Nephron (organoid): Measurements from ENCODE around the gene SORCS2.

Experiments
- H3K27ac Mint-ChIP-seq, 3 experiments: 2 replicates each; pipeline ENCODE4 v1.8.0; 2020; ENCODE audit warnings: mixed read lengths in 3 of 3, mild to moderate bottlenecking in 2 of 3, moderate library complexity in 1 of 3
- H3K27me3 Mint-ChIP-seq: 2 replicates; pipeline ENCODE4 v1.8.0; 2021; ENCODE audit warnings: low read depth, mild to moderate bottlenecking, moderate library complexity, mixed read lengths
- H3K36me3 Mint-ChIP-seq: 2 replicates; pipeline ENCODE4 v1.8.0; 2020; ENCODE audit warnings: low read depth, mixed read lengths
- H3K4me1 Mint-ChIP-seq: 2 replicates; pipeline ENCODE4 v1.8.0; 2020; ENCODE audit warnings: mixed read lengths
- H3K4me3 Mint-ChIP-seq, 3 experiments: 2 replicates each; pipeline ENCODE4 v1.8.0; 2020; ENCODE audit warnings: mild to moderate bottlenecking in 3 of 3, mixed read lengths in 3 of 3, moderate library complexity in 2 of 3
- H3K9me3 Mint-ChIP-seq: 2 replicates; pipeline ENCODE4 v1.8.0; 2020; ENCODE audit warnings: mixed read lengths
- TF ChIP-seq, protein P1 (sequence below), 3 experiments: fragments of 200-600 bp; sonication (generic); IDR thresholded peaks; one replicate each; pipeline ENCODE4 v1.5.0; 2021; ENCODE audit warnings: antibody characterized with exemption in 3 of 3; ENCODE audit not compliant: unreplicated experiment in 3 of 3

The SORCS2 gene

DNA sequence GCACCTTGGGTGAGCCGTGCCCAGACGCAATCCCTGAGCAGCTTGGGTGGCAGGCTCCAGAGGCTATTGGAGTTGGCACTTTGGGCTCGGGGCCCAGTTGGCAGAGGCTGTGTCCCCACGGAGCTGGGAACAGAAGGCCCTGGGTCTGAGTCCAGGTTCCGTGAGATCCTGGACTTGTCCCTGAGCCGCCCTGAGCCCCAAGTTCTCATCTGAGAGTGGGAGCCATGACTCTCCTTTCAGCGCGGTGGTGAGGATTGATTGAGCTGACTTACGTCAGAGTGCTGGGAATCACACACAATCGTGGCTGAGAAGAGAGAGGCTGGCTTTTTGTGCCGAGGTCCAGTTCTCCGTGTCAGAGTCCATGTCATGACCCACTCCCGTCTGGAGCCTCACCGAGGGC, 144.4 kb downstream of the SORCS2 start:
- peaks cover 37% of the 10 kb centered on the region for H3K4me1 Mint-ChIP-seq
- peaks cover 10% of the 10 kb centered on the region for H3K27me3 Mint-ChIP-seq
- H3K36me3 Mint-ChIP-seq: peaks cover 4% of the 10 kb centered on the region
- H3K9me3 Mint-ChIP-seq: peaks cover 7% of the 10 kb centered on the region
- H3K4me3 Mint-ChIP-seq: no peak overlapping the region
- H3K27ac Mint-ChIP-seq: no peak overlapping the region
- TF ChIP-seq, protein P1, sequence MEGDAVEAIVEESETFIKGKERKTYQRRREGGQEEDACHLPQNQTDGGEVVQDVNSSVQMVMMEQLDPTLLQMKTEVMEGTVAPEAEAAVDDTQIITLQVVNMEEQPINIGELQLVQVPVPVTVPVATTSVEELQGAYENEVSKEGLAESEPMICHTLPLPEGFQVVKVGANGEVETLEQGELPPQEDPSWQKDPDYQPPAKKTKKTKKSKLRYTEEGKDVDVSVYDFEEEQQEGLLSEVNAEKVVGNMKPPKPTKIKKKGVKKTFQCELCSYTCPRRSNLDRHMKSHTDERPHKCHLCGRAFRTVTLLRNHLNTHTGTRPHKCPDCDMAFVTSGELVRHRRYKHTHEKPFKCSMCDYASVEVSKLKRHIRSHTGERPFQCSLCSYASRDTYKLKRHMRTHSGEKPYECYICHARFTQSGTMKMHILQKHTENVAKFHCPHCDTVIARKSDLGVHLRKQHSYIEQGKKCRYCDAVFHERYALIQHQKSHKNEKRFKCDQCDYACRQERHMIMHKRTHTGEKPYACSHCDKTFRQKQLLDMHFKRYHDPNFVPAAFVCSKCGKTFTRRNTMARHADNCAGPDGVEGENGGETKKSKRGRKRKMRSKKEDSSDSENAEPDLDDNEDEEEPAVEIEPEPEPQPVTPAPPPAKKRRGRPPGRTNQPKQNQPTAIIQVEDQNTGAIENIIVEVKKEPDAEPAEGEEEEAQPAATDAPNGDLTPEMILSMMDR (IDR thresholded peaks at IDR 0.05; ENCODE audit: unreplicated experiment in 3 of 3): no peak

DNA sequence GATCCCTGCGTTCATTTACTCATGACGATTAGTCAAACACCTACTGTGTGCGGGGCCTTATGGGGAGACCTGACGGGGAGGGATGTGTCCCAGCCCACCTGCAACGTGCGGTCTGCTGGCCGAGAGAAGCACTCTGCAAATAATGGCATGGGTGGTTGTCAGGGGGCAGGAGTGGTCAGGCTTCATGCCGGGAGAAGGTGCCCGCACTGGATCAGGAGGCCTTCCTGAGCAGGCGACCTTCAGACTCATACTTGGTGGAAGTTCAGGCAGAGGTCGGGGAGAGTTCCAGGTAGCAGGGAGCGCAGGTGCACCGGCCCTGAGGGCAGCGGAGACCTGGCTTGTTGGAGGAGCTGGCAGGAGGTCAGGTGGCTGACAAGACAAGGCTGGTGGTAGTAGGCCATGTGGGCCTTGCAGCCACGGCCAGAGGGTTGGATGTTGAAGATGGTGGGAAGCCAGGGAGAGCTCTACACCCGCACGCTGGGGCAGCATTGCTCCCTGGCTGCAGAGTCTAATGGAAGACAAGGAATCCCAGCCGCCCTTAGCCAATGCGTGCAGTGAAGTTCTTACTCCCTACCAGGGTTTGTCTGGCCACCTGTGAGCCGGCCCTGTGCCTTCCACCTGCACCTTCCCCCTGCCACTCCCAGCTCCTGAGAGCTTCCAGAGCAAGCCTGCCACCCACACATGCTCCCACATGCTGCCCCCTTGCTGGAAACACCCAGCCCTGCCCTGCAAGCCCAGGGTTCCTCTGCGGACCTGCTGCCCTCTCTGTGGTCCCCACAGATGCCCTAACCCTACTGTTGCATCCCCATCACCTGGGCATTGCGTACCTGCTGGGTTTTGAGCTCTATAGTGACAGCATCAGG, 145.1 kb downstream of the SORCS2 start:
- no peak overlapping the region for H3K27ac Mint-ChIP-seq
- TF ChIP-seq, protein P1 (IDR thresholded peaks at IDR 0.05; ENCODE audit: unreplicated experiment in 3 of 3): no peak
- peaks cover 10% of the 10 kb centered on the region for H3K27me3 Mint-ChIP-seq
- H3K4me3 Mint-ChIP-seq: no peak overlapping the region
- peaks cover 31% of the 10 kb centered on the region for H3K4me1 Mint-ChIP-seq
- H3K36me3 Mint-ChIP-seq: peaks cover 4% of the 10 kb centered on the region
- peaks cover 7% of the 10 kb centered on the region for H3K9me3 Mint-ChIP-seq

DNA sequence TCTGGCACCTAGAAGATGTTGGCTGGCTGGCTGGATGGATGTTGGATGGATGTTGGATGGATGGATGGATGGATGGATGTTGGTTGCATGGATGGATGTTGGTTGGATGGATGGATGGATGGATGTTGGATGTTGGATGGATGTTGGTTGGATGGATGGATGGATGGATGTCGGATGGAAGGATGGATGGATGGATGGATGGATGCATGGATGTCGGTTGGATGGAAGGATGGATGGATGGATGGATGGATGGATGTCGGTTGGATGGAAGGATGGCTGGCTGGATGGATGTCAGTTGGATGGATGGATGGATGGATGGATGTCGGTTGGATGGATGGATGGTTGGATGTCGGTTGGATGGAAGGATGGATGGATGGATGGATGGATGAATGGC, 145.7 kb downstream of the SORCS2 start:
- Mint-ChIP-seq H3K4me1 (peaks cover 30% of the 10 kb centered on the region), H3K27me3 (peaks cover 10% of the 10 kb centered on the region), H3K9me3 (peaks cover 7% of the 10 kb centered on the region), H3K36me3 (peaks cover 4% of the 10 kb centered on the region), H3K4me3 (no peak overlapping the region), H3K27ac (no peak overlapping the region)
- TF ChIP-seq, protein P1 (IDR thresholded peaks at IDR 0.05; ENCODE audit: unreplicated experiment in 3 of 3): no peak

DNA sequence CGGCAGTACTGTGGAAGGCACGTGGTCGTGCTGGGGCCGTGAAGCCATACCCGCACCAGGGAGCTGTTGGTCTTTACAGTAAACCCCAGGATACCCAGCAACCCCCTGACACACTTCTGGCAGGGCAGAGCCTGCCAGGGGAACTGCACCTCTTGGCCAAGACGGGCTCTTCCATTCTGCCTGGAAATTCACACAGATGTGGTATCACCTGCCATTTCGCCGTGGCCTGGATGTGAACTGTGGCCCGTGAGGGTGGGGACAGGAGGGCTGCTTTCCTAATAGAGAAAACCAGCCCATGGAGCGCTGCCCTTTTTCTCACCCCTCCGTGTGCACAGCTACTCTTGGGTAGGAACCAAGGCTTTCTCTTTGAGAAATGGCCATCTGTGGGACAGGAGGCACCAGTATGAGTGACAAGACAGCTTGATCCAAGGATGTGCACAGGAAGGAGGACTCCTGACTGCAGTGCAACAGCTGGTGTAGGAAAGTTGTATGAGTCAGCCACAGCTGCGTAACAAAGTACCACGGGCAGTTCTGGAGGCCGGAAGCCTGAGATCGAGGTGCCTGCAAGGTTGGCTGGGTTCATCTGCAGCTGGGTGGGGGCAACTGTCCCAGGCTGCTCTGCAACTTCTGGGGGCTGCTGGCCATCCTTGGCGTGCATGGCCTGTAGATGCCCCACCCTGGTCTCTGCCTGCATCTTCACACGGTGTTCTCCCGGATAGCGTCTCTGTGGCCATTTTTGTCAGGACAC, 146.7 kb downstream of the SORCS2 start:
- Mint-ChIP-seq H3K27ac (no peak overlapping the region), H3K4me3 (no peak overlapping the region), H3K36me3 (peaks cover 4% of the 10 kb centered on the region), H3K9me3 (peaks cover 7% of the 10 kb centered on the region), H3K27me3 (peaks cover 10% of the 10 kb centered on the region), H3K4me1 (peaks cover 22% of the 10 kb centered on the region)
- TF ChIP-seq, protein P1 (IDR thresholded peaks at IDR 0.05; ENCODE audit: unreplicated experiment in 3 of 3): no peak

DNA sequence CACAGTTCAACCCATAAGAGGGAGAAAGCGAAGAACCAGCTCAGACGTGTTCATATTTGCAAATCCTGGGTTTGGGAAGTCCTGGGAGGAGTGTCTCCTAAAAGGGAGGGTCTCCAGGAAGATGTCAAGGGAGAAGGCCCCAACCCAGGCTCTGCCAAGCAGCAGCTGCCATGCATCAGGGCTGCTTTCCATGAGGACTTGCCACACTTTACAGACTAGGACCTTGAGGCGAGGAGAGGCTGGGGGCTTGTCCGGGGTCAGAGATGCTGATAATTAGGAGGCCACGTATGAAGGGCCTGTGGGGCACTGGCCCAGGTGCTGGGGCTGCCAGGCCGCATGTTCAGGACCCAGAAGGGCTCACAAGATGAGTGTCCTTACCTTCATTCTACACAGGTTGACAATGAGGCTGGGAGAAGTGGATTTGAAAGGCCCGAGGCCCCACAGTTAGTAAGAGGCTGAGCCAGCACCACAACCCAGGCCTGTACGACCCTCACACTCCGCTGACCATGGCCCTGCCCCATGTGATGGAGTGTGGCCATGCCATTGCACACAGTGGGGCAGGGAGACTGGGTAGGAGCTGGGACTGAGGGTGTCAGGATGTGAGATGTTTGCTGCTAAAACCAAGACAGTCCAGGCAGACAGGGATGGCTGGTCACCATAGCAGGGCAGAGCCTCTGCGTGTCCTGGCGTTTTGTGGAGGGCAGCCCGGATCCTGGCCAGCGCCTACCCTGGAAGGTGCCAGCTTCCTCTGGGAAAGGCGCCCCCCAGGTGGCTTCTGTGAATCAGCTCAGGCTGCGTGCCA, 147.6 kb downstream of the SORCS2 start:
- Mint-ChIP-seq H3K27ac (no peak overlapping the region), H3K9me3 (peaks cover 7% of the 10 kb centered on the region), H3K36me3 (peaks cover 4% of the 10 kb centered on the region), H3K4me3 (no peak overlapping the region), H3K4me1 (peaks cover 15% of the 10 kb centered on the region), H3K27me3 (peaks cover 5% of the 10 kb centered on the region)
- TF ChIP-seq, protein P1 (IDR thresholded peaks at IDR 0.05; ENCODE audit: unreplicated experiment in 3 of 3): no peak
